NCI-H187 (cell line): ENCODE results near the gene TMSB15C.
A peak's percentile ranks its signal among the peaks of the same experiment; 100 is the strongest.
"Not testable (repeated sequence)": the region's sequence is repeated elsewhere in the genome, so short reads cannot be mapped to it uniquely, and the experiment has no call there.

Experiments
- DNase-seq, 2 experiments: peaks; one replicate each; lab custom pipeline; 2025; lab: John Stamatoyannopoulos, UW

TMSB15C gene

DNA sequence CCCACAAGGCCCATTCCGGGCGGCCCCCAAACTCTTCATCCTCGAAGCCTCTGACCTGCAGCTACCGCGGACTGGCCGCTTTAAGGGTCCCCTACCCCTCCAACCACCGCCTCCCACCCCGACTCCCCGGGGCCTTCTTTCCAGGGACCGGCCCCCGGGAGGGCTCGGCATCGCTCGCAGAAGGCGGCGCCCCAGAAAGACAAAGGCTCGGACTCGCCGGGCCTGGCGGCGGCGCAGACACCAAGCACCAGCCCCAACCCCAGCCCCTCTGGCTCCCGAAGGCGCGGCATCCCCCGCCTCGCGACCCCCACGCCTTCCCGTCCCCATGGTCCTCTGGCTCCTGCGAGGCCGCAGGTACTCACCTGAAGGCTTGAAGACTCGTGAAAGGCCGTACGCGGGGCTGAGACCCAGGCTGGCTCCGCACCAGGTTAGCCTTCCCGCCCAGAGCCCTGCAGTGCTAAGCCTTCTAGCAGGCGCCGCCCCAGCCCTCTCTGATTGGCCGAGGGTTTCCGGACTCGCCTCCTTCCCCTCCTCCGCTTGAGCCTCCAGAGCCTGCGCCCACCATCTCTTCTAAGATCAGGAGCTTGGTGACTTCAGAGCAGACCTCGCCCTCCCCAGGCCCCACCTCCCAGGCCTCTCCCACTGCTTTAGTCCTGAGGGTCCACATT lies at the start of gene TMSB15C:
Gene TMSB15C (minus strand): TSS at position 459 of the 668 bp plus-strand sequence.
- not testable (repeated sequence) for DNase-seq

- no peak for DNase-seq
Observed at GRCh38 chrX:104122829-104123228, 46.8 kb upstream of the TMSB15C start.

- peak in 1 of 2 experiments; percentile 30 for DNase-seq
Observed at GRCh38 chrX:104118765-104119164, 42.7 kb upstream of the TMSB15C start.

- no peak for DNase-seq
Observed at GRCh38 chrX:104117759-104118158, 41.7 kb upstream of the TMSB15C start.

- DNase-seq = peak in 1 of 2 experiments; percentile 32
Observed at GRCh38 chrX:104113222-104113965, 37.4 kb upstream of the TMSB15C start.

DNA sequence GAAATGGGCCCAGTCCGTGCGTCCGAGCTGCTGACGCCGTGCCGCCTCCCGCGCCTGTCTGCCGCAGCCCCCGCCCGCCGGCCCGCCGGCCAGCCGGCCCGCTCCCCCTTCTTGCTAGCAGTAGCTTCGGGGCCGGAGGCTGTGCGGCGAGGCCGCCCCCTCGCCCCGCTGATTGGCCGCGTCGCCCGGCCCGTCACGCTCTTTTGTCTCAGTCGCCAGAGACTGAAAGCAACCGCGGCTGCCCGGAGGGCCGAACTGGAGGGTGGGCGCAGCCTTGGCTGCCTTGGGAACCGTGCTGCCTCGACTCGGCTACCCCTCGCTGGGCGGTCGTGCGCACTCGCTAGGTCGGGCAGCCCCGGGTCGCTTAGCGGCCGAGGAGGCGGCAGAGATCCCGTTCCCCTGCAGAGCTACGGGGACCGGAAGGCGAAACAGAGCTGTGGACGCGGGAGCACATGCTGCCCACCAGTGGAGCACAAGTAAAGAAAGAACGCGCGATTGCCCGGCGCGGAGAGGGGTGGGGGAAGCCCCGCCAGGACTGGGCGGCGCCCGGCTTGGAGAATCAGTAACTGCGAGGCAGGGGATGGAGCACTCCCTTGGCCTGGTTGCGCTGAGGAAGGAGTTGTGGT lies 36.4 kb upstream of the TMSB15C start, which contains the start of gene ZCCHC18:
Gene ZCCHC18 (plus strand): TSS at position 198 of the 626 bp plus-strand sequence. CDS start 1,589 bp downstream, outside the sequence.
- DNase-seq = peak; percentile 26 to 44

DNA sequence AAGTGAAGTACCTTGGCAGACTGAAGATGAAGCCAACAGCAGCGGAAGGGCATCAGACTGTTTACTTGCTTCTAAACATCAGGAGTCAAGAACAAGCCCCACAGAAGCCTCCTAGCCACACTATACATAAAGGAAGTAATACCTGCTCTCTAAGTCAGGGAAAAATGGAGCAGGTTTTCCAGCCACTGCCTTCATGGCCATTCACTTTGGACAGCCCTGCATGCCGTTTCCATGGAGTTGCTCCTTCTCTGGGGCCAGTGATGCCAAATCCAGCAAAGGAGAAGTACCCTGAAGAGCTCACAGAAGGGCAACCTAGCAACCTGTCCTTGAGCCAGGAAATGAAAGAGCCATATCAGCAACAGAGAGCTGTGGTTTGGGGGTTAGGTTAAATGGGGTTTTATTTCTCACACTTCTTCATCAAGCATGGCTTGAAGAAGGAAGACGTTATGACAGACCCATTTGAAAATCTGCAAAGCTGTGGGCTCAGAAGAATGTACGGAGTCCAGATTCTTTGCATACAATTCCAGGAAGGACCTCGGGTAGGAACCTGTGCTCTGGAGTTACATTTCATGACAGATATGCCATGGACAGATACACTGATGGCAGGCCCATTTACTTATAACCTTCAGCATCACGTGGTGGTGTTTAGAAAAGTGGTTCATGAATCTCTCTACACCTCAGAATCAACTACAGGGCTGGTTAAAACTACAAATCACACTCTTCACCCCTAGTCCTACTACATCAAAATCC lies 34.6 kb upstream of the TMSB15C start:
- not testable (repeated sequence) for DNase-seq

DNA sequence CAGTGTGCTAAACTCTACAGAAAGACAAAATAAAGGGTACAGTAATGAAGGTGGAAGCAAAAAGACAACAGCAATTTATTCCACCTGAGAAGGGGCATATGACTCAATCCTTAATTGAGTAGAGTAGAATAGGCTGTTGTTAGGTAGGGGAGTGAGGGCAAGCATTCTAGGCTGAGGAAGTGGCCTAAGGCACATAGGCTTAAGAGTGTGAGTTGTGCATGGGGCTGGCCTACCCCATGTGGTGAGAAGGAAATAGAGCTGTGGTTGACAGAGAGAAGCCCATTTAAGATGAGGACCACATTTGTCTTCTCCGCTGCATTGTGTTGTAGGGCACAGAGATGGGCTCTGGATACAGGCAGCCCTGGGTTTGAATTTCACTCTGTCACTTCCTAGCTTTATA lies 32.9 kb upstream of the TMSB15C start:
- DNase-seq = no peak

DNA sequence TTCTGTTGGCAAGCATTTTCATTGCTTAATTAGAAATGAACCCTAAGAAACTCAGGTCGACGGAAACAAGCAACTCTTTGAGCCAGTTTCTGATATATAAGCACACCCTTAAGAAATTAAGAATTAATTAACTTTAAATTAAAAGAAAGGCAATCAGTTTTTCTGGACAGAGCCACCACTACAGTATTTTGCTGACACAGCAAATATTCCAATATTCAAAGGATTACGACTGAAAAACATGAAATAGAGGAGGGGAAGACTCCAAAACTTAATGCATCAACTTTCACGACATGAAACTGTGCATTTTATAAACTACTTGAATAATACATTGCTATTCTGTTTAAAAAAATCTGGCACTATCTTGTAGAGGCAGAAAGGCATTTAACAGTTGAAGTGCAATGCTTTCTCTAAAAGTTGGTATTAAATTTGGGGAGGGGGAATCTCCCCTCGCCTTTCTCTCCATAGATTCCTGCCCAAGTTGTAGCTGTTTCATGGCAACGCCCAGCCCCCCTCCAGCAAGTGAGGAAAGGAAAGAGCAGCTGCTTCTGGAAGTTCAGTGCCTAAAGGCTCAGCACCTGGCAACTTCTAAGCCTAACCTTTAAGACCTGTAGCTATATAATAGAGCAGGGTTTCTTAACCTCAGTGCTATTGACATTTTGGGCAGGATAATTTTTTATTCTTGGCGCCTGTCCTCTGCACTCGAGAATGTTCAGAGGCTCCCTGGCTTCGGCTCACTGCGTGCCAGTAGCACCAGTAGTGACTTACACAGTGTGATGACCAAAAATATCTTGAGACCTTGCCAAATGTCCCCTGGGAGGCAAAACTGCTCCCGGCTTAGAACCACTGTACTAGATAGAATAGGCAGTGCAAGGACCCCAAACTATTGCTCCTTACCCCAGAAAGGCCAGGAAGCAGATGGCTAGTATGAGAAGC lies 29.6 kb upstream of the TMSB15C start:
- no peak for DNase-seq

GRCh38 chrX:104104676-104105075 lies 28.6 kb upstream of the TMSB15C start:
- DNase-seq = no peak

- no peak for DNase-seq
Observed at GRCh38 chrX:104098919-104099318, 22.9 kb upstream of the TMSB15C start.

- peak; percentile 16 to 46 for DNase-seq
Observed at GRCh38 chrX:104098151-104098808, 22.2 kb upstream of the TMSB15C start.

- no peak for DNase-seq
Observed at GRCh38 chrX:104085919-104086318, 9.9 kb upstream of the TMSB15C start.

- no peak for DNase-seq
Observed at GRCh38 chrX:104085477-104085876, 9.4 kb upstream of the TMSB15C start.

DNA sequence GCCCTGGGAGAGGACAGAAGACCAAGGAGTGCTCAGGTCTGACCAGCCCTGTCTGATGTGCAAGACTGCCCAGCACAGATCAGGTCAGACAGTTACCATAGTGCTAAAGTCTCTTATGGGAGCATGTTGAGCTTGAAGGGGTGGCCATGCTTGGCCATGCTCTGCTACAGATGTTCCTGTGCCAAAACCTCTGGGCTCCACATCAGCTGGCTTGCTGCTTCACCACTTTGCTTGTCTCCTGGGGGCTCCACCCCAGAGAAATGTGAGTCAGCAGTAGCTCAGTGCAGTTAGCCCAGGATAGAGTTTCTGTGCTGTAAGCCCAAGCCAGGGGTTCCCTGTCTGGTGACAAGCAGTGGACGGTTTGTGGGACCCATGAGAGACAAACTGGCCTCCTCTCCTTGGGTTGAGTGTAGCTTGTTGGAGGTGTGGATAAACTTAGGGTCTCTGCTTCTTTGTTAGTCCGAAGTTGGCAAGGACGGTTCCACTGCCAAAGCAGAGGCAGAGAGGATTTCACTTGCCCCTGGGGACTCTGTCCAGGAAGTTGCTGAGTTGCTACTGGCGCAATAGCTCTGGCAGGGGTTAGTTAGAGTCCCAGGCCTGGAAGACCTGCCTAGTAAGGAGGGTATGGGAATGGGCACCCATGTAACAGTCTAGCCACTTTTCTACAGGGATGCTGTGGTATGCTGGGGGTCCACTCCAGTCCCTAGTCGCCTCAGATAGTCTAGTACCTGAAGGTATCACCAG lies 8.7 kb upstream of the TMSB15C start:
- DNase-seq = no peak

GRCh38 chrX:104084063-104084462 lies 8.0 kb upstream of the TMSB15C start:
- DNase-seq = no peak

DNA sequence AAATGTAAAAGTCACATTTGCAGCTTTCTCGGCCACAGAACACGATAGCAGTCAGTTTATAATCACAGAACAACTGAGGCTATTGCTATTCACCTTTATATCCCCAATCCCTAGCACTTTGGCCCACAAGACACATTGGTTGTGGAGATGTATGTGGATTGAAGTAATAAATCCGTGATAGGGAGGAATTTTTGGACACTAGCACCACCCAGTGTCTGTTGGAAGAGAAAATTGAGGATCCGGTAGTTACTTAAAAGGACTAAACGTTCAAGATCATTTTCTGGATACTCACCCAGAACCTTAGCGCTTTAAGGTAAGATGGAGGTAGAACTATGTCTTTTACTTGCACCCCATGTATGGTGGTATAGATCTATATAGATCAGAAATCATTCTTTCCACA lies 1.8 kb upstream of the TMSB15C start:
- DNase-seq = not testable (repeated sequence)

GRCh38 chrX:104062636-104063035 lies 13.4 kb downstream of the TMSB15C start:
- not testable (repeated sequence) for DNase-seq

DNA sequence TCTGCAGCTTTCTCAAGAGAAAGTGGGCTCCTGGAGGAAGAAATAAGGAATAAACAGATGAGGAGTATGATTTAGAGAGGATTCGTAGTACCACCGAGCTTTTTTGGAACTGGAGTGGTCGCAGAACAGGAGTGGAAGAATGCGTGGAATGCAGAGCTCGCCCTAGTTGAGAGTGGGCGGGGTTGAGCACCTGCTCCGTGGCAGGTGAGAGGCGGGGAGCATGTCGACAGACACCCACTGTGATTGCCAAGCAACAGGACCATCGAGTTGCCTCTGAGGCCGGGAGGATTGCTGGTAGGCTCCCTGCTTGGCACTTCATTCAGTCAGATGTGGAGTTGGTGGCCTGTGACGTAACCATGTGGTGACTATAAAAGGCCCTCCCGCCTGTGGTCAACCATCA lies 21.1 kb downstream of the TMSB15C start:
- DNase-seq = not testable (repeated sequence)

- DNase-seq = no peak
Observed at GRCh38 chrX:104047171-104047570, 28.9 kb downstream of the TMSB15C start.
